ENCODE measurements around the gene PRAC1.

- TF ChIP-seq CTCF (IDR thresholded peaks at IDR 0.05; ENCODE audit: low read depth, low read length): no peak
- TF ChIP-seq MAX (IDR thresholded peaks at IDR 0.05; ENCODE audit: low read depth, low read length): no peak
- TF ChIP-seq POLR2A (IDR thresholded peaks at IDR 0.05; ENCODE audit: extremely low read depth, insufficient read length): no peak
These were observed 30.3 kb downstream of the PRAC1 start for GRCh38 chr17:48692049-48692448.

All from NB4 (cell line).